ENCODE results near the gene CTRB1.

The CTRB1 gene

GRCh38 chr16:75238853-75239541, 20.2 kb downstream of the CTRB1 start:
- in situ Hi-C loops (cut with HindIII; ENCODE audit: low sequenced_read_pairs), result loop anchor here (5.0 to 25.0 kb wide), 3 partner anchors 42 to 148 kb away; no protein-coding TSS in a partner anchor

GRCh38 chr16:75239542-75240122, 20.8 kb downstream of the CTRB1 start:
- in situ Hi-C loops (cut with HindIII; ENCODE audit: low sequenced_read_pairs), result loop anchor here (5.0 to 25.0 kb wide), 3 partner anchors 42 to 148 kb away; no protein-coding TSS in a partner anchor

GRCh38 chr16:75240633-75241032, 21.8 kb downstream of the CTRB1 start:
- in situ Hi-C loops (cut with HindIII; ENCODE audit: low sequenced_read_pairs), result loop anchor here (25.0 kb wide), 1 partner anchor 147 kb away; no protein-coding TSS in a partner anchor

- in situ Hi-C loops (cut with HindIII; ENCODE audit: low sequenced_read_pairs), result loop anchor here (25.0 kb wide), 1 partner anchor 146 kb away; no protein-coding TSS in a partner anchor
Measured at GRCh38 chr16:75241412-75241811, 22.6 kb downstream of the CTRB1 start.

GRCh38 chr16:75241955-75242354, 23.2 kb downstream of the CTRB1 start:
- in situ Hi-C loops (cut with HindIII; ENCODE audit: low sequenced_read_pairs), result loop anchor here (25.0 kb wide), 1 partner anchor 145 kb away; no protein-coding TSS in a partner anchor

DNA sequence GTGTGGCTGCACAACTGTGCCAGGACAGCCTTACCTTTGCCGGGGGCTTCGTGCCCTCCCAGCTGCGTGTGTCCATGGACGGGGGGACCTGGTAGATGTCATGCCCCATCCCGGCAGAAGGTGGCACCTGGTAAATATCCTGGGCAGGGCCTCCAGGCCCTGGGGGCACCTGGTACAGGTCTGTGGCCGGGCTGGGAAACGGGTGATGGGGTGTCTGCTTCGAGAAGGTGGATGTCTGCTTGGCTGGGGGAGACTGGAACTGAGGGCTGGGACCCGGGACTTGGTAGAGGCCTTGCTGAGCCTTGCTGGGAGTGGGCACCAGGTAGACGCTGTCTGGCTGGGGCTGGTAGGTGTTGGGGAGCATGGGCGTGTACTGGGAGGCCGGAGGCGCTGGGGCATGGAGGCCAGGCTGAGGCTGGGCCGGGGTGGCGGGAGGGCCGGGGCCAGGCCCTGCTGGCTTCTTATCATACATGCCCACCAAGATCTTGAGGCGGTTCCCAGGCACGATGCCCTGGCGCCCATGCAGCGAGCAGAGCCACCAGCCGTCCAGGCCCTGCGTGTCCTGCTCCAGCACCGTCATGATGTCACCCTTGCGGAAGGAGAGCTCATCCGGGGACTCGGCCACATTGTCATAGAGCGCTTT, 23.8 kb downstream of the CTRB1 start:
- in situ Hi-C loops (cut with HindIII; ENCODE audit: low sequenced_read_pairs), result loop anchor here (25.0 kb wide), 1 partner anchor 145 kb away; no protein-coding TSS in a partner anchor

DNA sequence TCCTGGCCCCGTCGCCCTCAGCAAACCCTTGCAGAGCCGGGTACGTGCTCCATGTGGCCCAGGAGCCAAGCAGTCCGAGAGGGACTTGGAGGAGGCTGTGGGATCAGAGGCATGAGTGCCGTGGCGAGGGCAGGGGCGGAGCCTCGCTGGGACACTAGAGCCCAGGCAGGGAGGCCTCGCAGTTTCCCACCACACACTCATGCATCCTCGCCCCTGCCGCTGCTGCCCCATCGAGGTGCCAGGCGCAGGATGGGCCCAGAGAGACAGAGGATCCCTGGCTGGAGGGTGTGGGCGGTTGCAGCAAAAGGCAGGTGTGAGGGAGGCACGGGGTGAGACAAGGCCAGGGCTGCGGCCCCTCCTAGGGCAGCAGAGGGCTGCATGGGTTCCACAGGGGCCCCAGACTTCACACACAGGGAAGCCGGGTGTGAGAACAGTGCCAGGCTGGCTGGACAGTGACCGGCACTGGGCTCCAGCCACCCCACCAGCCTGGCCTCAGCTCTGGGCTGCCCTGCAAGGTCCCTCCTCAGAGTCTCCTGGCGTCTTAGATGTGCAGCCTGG, 25.0 kb downstream of the CTRB1 start:
- in situ Hi-C loops (cut with HindIII; ENCODE audit: low sequenced_read_pairs), result loop anchor here (25.0 kb wide), 1 partner anchor 144 kb away; no protein-coding TSS in a partner anchor

- in situ Hi-C loops (cut with HindIII; ENCODE audit: low sequenced_read_pairs), result loop anchor here (25.0 kb wide), 1 partner anchor 143 kb away; no protein-coding TSS in a partner anchor
Measured at GRCh38 chr16:75244225-75244809, 25.5 kb downstream of the CTRB1 start.

GRCh38 chr16:75244844-75245758, 26.3 kb downstream of the CTRB1 start:
- in situ Hi-C loops (cut with HindIII; ENCODE audit: low sequenced_read_pairs), result loop anchor here (25.0 kb wide), 1 partner anchor 142 kb away; no protein-coding TSS in a partner anchor

- in situ Hi-C loops (cut with HindIII; ENCODE audit: low sequenced_read_pairs), result loop anchor here (25.0 kb wide), 1 partner anchor 141 kb away; no protein-coding TSS in a partner anchor
Measured at GRCh38 chr16:75246504-75247205, 27.9 kb downstream of the CTRB1 start.

DNA sequence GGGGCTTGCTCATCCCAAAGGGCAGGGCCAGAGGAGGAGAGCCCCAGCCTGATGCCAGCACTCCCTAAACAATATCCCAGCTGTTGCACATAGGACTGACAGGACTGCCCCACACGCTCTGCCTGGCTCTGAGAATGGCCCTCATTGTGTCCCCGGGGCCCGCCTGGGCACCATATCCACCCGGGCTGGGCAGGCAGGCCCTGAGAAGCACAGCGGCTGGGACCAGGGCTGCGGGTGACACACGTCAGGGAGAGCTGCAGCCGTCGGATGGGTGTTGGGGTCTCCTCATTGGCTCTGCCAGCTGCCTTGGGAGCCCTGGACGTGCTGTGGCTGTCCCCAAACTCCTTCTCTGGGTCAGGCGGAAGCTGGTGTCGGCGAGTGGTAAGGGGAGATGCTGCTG, 28.5 kb downstream of the CTRB1 start:
- in situ Hi-C loops (cut with HindIII; ENCODE audit: low sequenced_read_pairs), result loop anchor here (25.0 kb wide), 1 partner anchor 140 kb away; no protein-coding TSS in a partner anchor

- in situ Hi-C loops (cut with HindIII; ENCODE audit: low sequenced_read_pairs), result loop anchor here (25.0 kb wide), 1 partner anchor 139 kb away; no protein-coding TSS in a partner anchor
Measured at GRCh38 chr16:75248142-75248535, 29.4 kb downstream of the CTRB1 start.

DNA sequence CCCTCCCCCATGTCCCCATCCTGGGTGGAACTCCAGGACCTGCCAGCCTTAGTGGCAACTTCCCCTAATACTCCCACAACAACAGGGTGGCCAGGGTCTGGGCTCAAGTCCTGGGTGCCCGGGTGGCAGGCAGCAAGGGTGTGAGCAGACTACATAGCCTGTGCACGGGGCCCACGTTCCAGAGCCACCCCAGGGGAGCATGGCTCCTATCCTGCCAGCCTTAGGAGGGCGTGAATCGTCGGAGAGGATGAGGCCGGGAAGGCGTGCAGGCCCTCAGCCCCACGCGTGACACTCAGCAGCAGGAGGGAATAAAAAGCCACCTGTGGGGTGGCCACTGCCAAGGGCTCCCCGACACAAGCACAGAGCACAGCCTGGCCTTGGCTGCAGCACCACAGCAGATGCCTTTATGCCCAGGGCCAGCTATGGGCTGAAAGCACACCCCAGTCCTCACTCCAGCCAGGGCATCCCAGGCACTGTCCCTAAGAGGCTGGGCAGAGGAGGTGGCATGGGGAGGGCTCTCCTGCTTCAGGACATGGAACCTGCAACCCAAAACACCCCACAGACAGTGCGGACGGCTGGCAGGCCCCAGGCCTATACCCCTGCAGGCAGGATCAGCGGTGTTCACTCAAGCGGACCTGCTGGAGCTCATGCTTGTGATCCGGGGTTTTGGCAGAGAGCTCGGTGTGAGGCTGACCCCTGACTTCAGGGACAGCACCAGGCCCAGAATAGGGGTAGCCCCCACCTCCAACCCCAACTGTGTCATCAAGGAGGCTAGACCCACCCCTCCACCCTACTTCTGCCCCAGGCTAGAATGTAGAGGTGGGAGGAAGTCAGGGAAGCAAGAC, 30.0 kb downstream of the CTRB1 start:
- in situ Hi-C loops (cut with HindIII; ENCODE audit: low sequenced_read_pairs), result loop anchor here (25.0 kb wide), 1 partner anchor 139 kb away; no protein-coding TSS in a partner anchor

- in situ Hi-C loops (cut with HindIII; ENCODE audit: low sequenced_read_pairs), result loop anchor here (25.0 kb wide), 1 partner anchor 138 kb away; no protein-coding TSS in a partner anchor
Measured at GRCh38 chr16:75249441-75249840, 30.7 kb downstream of the CTRB1 start.

DNA sequence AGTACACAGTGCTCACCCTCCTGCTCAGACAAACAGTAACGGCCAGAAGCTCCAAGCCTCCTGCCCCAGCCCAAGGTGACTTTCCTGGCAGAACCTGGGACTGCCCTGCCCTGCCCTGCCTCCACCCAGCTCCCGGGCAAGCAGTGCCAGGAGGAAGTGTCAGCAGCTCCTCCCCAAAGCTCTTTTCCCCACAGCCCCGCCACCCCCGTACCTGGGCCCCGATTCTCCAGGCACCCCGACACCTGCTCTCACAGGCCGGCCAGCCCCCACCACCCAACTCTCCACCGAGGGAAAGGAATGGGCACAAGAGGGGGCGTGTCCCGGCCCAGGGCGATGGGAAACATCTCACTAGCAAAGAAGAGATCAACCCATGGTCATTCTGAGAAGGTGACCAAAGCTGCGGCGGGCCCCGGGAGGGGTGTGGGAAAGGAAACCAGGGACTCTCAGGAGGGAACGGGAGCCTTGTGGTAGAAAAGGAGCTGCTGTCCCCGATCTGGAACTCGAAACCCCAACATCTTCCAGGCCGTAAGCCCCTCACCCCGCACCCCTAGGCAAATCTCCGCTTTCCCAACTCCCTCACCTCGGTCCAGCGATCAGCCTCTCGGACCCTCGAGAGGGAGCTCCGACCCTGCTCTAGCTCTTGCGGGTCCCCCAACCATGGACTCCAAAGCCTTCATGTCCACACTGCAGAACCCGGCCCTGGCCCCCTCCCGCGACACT, 31.5 kb downstream of the CTRB1 start:
- in situ Hi-C loops (cut with HindIII; ENCODE audit: low sequenced_read_pairs), result no loop called here

- in situ Hi-C loops (cut with HindIII; ENCODE audit: low sequenced_read_pairs), result no loop called here
Measured at GRCh38 chr16:75250809-75251279, 32.1 kb downstream of the CTRB1 start.
